Fibroblast of mammary gland (primary cell): ENCODE measurements around the gene VPREB1.
A peak's percentile ranks its signal among the peaks of the same experiment; 100 is the strongest.

Experiments
- DNase-seq: peaks from one replicate; pipeline ENCODE4 v3.0.0-alpha.2; 2010; ENCODE audit warnings: low read depth
- H3K4me3 ChIP-seq: 2 replicates; pipeline ENCODE4 v1.5.1; 2011; ENCODE audit warnings: low read depth, mild to moderate bottlenecking, low read length, moderate library complexity; ENCODE audit not compliant: control insufficient read depth
- TF ChIP-seq, protein P1 (sequence below): conservative IDR thresholded peaks from 2 replicates; pipeline ENCODE4 v1.5.1; 2011; ENCODE audit warnings: low read depth, low read length, inconsistent platforms; ENCODE audit not compliant: control insufficient read depth, insufficient read depth

Gene VPREB1, protein sequence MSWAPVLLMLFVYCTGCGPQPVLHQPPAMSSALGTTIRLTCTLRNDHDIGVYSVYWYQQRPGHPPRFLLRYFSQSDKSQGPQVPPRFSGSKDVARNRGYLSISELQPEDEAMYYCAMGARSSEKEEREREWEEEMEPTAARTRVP

DNA sequence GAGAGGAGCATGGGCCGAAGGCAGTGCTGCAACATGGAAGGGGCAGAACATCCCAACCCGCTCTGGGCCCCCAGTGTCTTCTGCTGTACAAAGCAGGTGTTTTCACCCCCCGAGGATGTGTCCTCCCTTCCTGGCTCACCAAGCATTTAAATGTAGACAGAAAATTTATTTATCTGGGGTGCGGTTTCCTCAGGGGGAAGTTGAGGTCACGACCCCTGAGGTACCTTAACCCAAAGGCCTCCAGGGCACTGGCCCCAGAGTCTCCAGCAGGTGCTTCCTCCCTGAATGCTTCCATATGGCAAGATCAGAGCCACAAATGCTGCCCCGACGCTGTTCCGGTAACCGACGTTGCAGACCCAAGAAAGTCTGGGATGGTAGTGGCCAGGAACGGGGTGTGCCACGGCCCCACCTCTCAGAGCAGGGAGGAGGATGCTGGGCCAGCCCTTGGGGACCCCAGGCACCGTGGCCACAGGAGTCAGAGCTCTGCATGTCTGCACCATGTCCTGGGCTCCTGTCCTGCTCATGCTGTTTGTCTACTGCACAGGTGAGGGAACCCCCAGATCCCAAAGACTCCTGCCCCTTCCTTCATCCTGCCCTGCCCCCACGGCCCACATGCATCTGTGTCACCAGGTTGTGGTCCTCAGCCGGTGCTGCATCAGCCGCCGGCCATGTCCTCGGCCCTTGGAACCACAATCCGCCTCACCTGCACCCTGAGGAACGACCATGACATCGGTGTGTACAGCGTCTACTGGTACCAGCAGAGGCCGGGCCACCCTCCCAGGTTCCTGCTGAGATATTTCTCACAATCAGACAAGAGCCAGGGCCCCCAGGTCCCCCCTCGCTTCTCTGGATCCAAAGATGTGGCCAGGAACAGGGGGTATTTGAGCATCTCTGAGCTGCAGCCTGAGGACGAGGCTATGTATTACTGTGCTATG, at the start of gene VPREB1:
TSS of gene VPREB1 (plus strand) at position 471 of the 935 bp plus-strand sequence. CDS start at position 499, 28 bp downstream.
- TF ChIP-seq, protein P1, sequence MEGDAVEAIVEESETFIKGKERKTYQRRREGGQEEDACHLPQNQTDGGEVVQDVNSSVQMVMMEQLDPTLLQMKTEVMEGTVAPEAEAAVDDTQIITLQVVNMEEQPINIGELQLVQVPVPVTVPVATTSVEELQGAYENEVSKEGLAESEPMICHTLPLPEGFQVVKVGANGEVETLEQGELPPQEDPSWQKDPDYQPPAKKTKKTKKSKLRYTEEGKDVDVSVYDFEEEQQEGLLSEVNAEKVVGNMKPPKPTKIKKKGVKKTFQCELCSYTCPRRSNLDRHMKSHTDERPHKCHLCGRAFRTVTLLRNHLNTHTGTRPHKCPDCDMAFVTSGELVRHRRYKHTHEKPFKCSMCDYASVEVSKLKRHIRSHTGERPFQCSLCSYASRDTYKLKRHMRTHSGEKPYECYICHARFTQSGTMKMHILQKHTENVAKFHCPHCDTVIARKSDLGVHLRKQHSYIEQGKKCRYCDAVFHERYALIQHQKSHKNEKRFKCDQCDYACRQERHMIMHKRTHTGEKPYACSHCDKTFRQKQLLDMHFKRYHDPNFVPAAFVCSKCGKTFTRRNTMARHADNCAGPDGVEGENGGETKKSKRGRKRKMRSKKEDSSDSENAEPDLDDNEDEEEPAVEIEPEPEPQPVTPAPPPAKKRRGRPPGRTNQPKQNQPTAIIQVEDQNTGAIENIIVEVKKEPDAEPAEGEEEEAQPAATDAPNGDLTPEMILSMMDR, result no peak
- H3K4me3 ChIP-seq, result no peak within 1 kb of the TSS
- DNase-seq, result no peak

DNA sequence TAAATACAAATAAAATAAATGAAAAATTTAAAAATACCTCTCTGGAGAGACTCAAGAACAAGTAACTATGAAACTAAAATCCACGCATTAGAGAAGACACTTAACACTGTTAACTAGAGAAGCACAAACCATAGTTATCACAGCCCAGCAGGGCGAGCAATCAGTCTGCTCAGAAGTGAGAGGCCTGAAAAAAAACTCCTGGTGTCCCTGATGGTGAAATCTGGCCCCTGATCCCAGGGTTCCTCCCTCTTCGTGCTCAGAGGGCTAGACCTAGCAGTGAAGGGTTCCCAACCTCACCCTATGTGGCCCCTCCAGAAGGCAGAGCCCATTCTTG, 49.7 kb upstream of the VPREB1 start:
- TF ChIP-seq, protein P1, result no peak
- DNase-seq, result no peak
- H3K4me3 ChIP-seq, result no peak overlapping the region

DNA sequence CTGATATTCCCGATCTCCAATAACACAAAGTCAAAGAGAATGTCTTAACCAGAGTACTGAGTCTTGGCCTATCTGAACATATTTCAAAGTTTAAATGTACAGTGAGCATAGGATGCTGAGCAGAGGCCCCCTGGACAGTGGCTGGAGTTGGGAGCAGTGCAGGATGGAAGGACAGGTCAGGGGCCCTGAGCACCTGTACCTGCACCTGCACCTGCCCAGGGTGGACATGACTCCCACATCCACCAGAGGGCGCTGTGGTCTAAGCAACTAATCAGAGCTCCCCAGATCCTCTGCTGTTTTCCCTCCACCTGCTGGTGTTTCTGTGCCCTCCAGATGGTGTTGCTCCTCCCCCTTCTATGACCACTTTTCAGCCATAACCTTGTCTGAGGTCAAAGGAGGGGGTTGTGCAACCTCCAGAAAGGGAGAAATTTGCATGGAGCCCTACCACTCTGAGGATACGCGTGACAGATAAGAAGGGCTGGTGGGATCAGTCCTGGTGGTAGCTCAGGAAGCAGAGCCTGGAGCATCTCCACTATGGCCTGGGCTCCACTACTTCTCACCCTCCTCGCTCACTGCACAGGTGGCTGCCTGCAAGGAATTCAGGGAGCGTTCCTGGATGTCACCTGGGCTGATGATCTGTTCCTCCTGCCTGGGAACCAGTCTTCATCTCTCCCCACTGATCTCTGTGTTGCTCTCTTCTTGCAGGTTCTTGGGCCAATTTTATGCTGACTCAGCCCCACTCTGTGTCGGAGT, 49.1 kb upstream of the VPREB1 start:
- H3K4me3 ChIP-seq, result no peak overlapping the region
- DNase-seq, result peak; percentile 57
- TF ChIP-seq, protein P1, result peak; percentile 75

DNA sequence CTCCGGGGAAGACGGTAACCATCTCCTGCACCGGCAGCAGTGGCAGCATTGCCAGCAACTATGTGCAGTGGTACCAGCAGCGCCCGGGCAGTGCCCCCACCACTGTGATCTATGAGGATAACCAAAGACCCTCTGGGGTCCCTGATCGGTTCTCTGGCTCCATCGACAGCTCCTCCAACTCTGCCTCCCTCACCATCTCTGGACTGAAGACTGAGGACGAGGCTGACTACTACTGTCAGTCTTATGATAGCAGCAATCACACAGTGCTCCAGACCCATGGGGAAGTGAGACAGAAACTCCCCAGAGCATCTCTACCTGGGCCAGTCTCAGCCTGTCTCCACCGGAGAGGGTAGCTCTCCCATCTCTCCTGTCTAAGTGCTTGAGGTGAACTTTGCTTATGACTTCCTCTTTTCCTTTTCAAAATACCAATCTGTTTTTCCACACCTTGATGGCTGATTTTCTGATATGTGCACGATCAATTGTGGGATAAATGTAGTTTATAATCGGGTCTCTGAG, 48.5 kb upstream of the VPREB1 start:
- H3K4me3 ChIP-seq, result no peak overlapping the region
- TF ChIP-seq, protein P1, result no peak
- no peak for DNase-seq

DNA sequence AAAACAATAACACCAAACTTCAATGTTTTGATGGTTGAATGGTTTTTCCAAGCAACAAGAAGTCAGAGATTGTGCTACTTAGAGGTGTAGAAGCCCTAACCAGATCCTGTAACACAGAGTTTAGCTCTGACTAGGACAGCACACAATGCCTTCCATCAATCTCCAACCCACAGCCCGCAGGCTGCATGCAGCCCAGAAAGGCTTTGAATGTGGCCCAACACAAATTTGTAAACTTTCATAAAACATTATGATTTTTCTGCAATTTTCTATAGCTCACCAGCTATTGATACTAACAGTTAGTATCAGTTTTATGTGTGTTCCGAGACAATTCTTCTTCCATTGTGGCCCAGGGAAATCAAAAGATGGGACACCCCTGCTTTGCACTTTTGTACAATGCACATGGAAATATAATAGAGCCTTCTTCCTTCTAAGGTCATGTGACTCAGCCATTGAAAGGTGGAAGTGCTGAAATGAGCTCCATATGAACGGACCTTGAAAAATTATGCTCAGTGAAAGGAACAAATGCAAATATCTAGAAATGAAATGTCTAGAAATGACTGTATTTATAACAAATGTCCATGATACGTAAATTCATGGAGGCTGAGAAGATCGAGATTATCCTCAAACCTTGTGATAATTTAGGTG, 47.6 kb upstream of the VPREB1 start:
- H3K4me3 ChIP-seq, result no peak overlapping the region
- TF ChIP-seq, protein P1, result no peak
- no peak for DNase-seq

DNA sequence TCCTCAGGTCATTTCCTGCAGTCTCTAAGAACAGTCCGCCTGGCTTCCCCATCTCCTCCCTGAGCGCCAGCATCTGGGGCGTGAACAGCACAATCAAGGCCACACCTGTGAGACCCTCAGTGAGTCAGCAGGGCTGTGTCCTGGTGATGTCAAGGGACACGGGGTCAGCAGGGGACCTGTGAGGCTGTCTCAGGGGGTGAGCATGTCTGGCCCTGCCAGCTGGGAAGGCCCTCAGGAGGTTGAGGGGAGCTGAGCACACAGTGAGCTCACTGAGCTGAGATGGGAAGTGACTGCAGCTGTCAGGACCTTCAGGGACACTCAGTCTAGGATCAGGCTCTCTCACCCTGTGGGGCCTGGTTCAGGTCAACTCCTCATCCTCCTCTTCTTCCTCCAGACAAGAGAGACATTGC, 46.6 kb upstream of the VPREB1 start:
- DNase-seq, result no peak
- H3K4me3 ChIP-seq, result no peak overlapping the region
- TF ChIP-seq, protein P1, result no peak
